ENCODE measurements around the gene KLK2.

Gene KLK2

DNA sequence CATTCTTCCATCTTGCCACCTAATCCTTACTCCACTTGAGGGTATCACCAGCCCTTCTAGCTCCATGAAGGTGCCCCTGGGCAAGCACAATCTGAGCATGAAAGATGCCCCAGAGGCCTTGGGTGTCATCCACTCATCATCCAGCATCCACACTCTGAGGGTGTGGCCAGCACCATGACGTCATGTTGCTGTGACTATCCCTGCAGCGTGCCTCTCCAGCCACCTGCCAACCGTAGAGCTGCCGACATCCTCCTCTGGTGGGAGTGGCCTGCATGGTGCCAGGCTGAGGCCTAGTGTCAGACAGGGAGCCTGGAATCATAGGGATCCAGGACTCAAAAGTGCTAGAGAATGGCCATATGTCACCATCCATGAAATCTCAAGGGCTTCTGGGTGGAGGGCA, 21.6 kb upstream of the KLK2 start:
- no peak for DNase-seq

DNA sequence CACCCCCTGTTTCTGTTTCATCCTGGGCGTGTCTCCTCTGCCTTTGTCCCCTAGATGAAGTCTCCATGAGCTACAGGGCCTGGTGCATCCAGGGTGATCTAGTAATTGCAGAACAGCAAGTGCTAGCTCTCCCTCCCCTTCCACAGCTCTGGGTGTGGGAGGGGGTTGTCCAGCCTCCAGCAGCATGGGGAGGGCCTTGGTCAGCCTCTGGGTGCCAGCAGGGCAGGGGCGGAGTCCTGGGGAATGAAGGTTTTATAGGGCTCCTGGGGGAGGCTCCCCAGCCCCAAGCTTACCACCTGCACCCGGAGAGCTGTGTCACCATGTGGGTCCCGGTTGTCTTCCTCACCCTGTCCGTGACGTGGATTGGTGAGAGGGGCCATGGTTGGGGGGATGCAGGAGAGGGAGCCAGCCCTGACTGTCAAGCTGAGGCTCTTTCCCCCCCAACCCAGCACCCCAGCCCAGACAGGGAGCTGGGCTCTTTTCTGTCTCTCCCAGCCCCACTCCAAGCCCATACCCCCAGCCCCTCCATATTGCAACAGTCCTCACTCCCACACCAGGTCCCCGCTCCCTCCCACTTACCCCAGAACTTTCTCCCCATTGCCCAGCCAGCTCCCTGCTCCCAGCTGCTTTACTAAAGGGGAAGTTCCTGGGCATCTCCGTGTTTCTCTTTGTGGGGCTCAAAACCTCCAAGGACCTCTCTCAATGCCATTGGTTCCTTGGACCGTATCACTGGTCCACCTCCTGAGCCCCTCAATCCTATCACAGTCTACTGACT, 18.4 kb upstream of the KLK2 start, which contains the start of gene KLK3:
Gene KLK3, plus strand, starts transcription at position 280 of the 775 bp plus-strand sequence. Its CDS starts 41 bp downstream, at position 321.
- DNase-seq = no peak

DNA sequence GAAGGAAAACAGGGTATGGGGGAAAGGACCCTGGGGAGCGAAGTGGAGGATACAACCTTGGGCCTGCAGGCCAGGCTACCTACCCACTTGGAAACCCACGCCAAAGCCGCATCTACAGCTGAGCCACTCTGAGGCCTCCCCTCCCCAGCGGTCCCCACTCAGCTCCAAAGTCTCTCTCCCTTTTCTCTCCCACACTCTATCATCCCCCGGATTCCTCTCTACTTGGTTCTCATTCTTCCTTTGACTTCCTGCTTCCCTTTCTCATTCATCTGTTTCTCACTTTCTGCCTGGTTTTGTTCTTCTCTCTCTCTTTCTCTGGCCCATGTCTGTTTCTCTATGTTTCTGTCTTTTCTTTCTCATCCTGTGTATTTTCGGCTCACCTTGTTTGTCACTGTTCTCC, 15.9 kb upstream of the KLK2 start:
- DNase-seq = no peak

DNA sequence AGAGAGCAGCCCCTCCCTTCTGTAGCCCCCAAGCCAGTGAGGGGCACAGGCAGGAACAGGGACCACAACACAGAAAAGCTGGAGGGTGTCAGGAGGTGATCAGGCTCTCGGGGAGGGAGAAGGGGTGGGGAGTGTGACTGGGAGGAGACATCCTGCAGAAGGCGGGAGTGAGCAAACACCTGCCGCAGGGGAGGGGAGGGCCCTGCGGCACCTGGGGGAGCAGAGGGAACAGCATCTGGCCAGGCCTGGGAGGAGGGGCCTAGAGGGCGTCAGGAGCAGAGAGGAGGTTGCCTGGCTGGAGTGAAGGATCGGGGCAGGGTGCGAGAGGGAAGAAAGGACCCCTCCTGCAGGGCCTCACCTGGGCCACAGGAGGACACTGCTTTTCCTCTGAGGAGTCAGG, 14.4 kb upstream of the KLK2 start:
- DNase-seq = peak; percentile 77

DNA sequence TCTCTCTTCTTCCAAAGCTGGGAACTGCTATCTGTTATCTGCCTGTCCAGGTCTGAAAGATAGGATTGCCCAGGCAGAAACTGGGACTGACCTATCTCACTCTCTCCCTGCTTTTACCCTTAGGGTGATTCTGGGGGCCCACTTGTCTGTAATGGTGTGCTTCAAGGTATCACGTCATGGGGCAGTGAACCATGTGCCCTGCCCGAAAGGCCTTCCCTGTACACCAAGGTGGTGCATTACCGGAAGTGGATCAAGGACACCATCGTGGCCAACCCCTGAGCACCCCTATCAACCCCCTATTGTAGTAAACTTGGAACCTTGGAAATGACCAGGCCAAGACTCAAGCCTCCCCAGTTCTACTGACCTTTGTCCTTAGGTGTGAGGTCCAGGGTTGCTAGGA, 13.4 kb upstream of the KLK2 start:
- DNase-seq = no peak

DNA sequence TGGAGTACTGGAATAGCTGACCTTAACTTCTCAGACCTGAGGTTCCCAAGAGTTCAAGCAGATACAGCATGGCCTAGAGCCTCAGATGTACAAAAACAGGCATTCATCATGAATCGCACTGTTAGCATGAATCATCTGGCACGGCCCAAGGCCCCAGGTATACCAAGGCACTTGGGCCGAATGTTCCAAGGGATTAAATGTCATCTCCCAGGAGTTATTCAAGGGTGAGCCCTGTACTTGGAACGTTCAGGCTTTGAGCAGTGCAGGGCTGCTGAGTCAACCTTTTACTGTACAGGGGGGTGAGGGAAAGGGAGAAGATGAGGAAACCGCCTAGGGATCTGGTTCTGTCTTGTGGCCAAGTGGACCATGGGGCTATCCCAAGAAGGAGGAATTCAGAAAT, 12.2 kb upstream of the KLK2 start:
- DNase-seq = no peak

DNA sequence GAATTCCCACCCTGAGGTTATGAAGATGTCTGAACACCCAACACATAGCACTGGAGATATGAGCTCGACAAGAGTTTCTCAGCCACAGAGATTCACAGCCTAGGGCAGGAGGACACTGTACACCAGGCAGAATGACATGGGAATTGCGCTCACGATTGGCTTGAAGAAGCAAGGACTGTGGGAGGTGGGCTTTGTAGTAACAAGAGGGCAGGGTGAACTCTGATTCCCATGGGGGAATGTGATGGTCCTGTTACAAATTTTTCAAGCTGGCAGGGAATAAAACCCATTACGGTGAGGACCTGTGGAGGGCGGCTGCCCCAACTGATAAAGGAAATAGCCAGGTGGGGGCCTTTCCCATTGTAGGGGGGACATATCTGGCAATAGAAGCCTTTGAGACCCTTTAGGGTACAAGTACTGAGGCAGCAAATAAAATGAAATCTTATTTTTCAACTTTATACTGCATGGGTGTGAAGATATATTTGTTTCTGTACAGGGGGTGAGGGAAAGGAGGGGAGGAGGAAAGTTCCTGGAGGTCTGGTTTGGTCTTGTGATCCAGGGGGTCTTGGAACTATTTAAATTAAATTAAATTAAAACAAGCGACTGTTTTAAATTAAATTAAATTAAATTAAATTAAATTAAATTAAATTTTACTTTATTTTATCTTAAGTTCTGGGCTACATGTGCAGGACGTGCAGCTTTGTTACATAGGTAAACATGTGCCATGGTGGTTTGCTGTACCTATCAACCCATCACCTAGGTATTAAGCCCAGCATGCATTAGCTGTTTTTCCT, 11.5 kb upstream of the KLK2 start:
- DNase-seq = no peak

DNA sequence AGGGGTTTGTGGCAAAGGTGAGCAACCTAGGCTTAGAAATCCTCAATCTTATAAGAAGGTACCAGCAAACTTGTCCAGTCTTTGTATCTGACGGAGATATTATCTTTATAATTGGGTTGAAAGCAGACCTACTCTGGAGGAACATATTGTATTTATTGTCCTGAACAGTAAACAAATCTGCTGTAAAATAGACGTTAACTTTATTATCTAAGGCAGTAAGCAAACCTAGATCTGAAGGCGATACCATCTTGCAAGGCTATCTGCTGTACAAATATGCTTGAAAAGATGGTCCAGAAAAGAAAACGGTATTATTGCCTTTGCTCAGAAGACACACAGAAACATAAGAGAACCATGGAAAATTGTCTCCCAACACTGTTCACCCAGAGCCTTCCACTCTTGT, 3.8 kb upstream of the KLK2 start:
- DNase-seq = no peak

DNA sequence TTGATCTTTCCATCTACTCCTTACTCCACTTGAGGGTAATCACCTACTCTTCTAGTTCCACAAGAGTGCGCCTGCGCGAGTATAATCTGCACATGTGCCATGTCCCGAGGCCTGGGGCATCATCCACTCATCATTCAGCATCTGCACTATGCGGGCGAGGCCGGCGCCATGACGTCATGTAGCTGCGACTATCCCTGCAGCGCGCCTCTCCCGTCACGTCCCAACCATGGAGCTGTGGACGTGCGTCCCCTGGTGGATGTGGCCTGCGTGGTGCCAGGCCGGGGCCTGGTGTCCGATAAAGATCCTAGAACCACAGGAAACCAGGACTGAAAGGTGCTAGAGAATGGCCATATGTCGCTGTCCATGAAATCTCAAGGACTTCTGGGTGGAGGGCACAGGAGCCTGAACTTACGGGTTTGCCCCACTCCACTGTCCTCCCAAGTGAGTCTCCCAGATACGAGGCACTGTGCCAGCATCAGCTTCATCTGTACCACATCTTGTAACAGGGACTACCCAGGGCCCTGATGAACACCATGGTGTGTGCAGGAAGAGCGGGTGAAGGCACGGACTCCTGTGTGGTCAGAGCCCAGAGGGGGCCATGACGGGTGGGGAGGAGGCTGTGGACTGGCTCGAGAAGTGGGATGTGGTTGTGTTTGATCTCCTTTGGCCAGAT, 2.7 kb upstream of the KLK2 start:
- DNase-seq = no peak

DNA sequence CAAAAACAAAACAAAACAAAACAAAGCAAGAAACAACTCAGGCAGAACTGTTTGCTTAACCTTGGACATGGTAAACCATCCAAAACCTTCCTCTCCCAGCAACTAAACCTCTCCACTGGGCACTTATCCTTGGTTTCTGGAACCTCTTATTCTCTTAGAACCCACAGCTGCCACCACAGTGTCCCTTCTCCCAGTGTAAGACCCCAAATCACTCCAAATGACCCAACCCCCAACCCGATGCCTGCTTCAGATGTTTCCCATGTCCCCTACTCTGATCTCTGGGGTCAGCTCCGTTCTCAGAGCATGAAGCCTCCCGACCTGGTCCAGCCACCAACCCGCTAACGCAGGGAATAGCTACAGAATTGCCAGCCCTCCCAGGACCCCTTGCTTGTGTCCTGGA, 972 bp downstream of the KLK2 start:
- DNase-seq = no peak

DNA sequence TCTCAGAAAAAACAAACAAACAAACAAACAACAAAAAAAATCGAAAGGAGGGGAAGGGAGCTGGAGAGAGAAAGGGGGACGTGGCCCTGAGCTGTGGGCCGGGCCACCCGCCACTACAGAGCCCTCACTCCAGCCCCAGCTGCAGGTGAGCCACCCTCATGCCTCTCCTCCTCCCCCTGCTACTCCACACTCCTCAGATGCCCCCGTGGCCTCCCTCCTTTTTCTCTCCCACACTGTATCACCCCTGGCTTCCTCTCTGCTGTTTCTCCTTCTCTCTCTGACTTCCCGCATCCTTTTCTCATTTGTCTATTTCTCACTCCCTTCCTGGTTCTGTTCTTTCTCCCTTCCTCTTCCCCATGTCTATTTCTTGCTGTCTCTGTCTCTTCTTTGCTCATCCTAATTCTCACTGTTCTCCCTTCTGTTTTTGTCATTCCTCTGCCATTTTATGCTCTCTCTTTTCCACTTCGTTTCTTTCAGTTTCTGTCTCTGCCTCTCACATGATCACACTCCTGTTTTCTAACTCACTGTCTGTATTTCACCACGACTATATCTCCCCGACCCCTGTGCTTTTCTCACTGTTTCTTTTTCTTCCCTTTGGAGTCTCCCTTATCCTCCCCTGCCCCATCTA, 2.7 kb downstream of the KLK2 start:
- no peak for DNase-seq

DNA sequence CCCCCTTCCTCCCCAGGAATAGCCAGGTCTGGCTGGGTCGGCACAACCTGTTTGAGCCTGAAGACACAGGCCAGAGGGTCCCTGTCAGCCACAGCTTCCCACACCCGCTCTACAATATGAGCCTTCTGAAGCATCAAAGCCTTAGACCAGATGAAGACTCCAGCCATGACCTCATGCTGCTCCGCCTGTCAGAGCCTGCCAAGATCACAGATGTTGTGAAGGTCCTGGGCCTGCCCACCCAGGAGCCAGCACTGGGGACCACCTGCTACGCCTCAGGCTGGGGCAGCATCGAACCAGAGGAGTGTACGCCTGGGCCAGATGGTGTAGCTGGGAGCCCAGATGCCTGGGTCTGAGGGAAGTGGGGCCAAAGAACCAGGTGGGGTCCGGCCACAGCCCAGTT, 3.2 kb downstream of the KLK2 start:
- no peak for DNase-seq

DNA sequence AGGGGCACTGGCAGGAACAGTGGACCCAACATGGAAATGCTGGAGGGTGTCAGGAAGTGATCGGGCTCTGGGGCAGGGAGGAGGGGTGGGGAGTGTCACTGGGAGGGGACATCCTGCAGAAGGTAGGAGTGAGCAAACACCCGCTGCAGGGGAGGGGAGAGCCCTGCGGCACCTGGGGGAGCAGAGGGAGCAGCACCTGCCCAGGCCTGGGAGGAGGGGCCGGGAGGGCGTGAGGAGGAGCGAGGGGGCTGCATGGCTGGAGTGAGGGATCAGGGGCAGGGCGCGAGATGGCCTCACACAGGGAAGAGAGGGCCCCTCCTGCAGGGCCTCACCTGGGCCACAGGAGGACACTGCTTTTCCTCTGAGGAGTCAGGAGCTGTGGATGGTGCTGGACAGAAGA, 4.1 kb downstream of the KLK2 start:
- DNase-seq = no peak

DNA sequence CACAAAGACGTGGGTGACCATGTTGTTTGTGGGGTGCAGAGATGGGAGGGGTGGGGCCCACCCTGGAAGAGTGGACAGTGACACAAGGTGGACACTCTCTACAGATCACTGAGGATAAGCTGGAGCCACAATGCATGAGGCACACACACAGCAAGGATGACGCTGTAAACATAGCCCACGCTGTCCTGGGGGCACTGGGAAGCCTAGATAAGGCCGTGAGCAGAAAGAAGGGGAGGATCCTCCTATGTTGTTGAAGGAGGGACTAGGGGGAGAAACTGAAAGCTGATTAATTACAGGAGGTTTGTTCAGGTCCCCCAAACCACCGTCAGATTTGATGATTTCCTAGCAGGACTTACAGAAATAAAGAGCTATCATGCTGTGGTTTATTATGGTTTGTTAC, 5.6 kb downstream of the KLK2 start:
- no peak for DNase-seq

DNA sequence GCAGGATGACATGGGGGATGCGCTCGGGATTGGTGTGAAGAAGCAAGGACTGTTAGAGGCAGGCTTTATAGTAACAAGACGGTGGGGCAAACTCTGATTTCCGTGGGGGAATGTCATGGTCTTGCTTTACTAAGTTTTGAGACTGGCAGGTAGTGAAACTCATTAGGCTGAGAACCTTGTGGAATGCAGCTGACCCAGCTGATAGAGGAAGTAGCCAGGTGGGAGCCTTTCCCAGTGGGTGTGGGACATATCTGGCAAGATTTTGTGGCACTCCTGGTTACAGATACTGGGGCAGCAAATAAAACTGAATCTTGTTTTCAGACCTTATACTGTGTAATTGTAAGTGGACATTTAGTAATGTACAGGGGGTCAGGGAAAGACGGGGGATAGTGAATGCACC, 7.0 kb downstream of the KLK2 start:
- no peak for DNase-seq

DNA sequence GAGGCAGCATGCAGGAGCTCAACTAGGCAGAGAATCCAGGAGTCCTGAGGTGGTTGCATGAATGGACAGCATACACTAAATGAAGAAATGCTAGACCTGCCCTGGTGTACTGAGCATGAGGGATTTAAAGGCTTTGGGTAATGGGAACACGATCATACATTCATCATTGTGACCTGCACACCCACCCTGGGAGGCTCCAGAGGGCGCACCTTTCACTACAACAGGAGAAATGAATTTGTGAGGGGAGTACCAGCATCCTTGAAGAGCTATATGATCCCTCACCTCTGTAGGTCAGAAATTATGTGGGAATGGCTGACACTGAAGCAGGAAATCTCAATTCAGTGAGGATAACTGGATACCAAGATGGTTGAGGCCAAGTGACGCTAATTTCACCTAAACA, 8.9 kb downstream of the KLK2 start:
- DNase-seq = no peak

DNA sequence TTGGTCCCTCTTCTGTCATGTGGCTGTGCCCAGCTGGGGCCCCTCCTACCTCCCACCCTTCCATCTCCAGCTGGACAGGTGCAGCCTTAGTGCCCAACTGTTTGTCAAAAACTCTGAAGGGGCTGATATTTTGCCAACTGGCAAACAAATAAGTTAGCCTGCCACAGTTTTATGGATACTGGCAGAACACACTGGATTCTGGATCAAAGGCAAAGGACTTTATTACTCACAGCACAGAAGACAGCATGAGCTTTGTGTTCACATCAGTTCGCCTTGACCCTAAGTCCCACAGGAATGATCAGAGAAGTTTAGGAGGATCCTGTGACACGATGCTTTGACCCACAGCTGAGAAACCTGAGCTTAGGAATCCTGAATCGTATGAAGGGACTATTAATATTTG, 16.4 kb downstream of the KLK2 start:
- DNase-seq = no peak

DNA sequence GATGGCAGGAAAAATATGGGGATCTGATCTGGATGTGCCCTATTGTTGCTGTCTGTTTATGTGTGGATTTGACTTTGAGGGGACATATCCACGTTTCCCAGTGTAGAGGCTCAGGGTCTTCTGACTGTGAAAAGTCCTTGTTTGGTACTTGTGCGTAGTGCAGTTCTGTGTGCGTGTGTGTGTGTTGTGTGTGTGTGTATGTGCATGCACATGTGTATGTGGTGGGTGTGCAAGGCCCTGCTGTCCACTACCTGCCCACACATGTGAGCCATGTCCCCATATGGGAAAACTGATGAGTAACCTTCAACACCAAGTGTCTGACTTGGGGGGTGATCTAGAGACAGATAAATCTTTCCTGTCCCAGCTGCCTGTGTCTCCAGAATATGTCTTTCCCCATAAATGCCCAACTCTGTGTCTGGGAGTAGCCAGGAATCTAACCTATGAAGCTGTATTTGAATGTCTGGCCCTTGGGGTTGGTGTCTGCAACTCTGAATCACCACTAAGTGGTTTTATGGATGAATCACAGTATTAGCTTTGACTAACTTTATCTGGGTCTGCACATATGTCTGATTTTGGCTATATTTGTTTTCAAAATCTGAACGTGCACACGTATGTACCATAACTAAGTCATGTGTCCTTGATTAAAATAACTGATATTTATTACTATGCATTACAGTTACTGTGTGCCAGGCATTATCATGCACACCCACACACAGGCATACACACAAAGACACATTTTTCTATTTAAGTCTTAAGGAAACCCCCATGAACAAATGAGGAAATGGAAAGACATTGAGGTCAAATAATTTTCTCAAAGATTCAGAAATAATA, 17.4 kb downstream of the KLK2 start:
- DNase-seq = no peak

DNA sequence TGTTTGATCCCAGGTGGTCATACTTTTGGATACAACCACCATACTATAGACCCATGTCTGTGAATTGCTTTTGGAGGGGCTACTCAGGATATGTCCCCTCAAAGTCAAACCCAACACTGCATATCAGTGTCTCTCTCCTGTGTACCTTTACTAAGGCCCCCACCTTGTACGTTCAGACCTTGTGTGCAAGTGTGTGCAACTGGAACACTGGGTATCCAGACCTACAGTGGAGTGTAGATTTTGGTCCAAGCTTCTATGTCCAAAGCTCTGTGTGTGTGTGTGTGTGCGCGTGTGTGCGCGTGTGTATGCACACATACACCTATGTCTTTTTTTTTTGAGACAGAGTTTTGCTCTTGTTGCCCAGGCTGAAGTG, 18.0 kb downstream of the KLK2 start:
- no peak for DNase-seq

DNA sequence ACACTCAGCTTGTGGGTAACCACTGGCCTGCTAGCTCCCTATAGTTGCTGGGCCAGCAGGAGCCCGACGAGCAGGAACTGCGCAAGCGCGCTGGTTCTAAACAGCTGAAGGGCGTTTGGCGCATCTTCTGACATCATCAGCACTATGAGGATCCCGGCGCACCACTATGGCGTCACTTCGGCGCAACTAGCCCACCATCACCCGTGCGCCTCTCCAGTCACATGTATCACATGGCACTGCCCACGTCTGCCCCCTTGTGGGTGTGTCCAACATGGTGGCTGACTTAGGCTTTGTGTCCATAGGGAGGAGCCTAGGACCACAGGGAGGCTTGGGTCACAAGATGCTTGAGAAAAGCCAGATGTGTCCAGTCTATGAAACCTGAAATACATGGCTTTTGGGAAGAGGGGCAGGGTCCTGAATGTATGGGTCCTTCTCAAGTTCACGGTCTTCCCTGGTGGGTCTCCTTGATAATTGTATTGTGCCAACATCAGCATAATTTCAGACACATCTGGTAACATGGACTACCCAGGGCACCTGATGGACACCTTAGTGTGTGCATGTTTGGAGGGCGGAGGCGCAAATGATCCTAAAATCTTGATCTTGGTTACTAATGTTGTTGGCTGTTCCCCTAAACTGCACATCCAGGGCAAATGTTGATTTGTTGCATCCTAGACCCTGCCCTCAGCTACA, 20.0 kb downstream of the KLK2 start:
- DNase-seq = no peak

DNA sequence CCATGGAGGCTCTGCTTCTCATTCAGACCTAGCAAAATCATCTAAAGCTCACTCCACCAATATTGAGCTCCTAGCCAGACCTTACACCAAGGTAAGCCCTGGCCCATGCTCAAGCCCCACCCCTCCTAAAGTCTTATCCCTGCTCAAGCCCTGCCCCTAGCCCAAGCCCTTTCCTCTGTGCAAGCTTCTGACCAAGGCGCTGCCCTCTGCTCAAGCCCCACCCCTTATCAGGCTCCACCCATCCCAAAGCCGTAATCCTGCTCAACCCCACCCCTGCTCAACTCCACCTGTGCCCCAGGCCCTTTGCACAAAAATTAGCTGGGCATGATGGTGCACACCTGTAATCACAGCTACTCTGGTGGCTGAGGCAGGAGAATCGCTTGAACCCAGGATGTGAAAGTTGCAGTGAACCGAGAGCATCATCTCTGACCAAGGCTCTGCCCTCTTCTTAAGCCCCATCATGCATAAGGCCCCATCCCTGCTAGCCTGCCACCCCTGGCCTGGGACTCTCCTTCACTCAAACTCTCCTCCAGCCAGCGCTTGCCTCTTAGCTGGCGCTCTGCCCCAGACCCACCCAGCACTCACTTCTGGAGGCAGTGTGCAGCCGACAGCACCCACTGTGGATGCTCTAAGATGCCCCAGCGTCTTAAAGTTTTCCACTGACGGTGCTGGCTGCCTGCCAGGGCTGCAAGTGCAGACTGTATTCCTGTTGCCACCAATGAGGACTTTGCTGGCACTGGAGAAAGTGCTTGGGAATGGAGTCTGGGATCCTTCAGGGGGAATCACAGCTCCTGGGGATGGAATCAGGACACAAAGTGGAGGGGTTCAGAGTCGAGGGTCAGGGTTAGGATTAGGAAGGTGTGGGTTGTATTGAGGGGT, 21.5 kb downstream of the KLK2 start:
- no peak for DNase-seq

Measured in NCI-H1105 (cell line).